ENCODE results near the gene SLC12A3.

DNA sequence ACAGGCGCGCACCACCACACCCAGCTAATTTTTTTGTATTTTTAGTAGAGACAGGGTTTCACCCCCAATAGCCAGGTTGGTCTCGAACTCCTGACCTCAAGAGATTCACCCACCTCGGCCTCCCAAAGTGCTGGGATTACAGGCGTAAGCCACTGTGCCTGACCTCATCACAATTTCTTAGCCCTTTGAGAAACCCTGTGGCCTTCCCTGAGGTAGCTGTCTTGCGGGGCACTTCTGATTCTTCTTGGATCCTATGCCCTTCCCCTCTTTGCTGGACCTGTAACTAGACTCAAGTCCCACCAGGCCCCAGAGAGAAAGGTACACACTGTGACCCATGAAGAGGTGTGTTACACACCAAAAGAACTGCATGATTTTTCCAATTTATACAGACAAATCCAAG lies 83.2 kb downstream of the SLC12A3 start:
- TF ChIP-seq CTCF (conservative IDR thresholded peaks at IDR 0.05; ENCODE audit: low read length) (no peak), EZH2phosphoT487 (IDR thresholded peaks at IDR 0.05; ENCODE audit: borderline replicate concordance) (no peak)
